ELR (cell line): Measurements from ENCODE around the gene AGFG2.

Experiments
- DNase-seq: peaks from one replicate; pipeline ENCODE4 v3.0.0-alpha.2; 2015; ENCODE audit warnings: low read depth

AGFG2 gene

DNA sequence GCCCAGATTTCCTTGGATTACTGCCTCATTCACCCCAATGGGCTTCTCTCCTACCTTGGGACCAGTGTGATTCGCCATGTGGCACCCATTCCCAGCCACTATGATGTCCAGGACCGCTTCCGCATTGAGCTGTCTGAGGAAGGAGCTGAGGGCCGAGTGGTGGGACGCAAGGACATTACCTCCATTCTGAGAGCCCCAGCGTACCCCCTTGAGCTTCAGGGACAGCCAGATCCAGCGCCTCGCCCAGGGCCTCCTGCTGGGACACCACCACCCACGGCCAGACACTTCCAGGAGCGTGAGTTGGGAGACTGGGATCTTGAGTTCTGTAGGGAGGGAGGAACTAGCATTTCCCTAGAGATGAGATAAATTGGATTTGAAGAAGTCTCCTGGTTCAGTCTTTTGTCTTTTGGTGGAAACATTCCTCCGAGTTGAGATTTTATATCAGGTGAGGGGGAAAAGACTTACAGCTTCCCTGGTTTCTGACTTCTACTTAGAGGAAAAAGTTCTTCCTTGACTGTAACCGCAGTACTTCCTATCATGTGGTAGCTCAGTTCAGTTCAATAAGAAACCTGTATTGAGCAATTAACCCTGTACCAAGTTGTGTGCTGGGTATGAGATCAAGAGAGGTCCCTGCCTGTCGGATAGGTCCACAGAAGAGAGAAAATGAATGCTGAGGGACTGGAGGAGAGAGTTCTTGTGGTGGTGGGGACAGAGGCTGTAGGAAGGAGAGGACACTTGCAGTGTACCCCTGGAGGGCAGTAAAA lies 74.6 kb downstream of the AGFG2 start:
- DNase-seq: no peak

DNA sequence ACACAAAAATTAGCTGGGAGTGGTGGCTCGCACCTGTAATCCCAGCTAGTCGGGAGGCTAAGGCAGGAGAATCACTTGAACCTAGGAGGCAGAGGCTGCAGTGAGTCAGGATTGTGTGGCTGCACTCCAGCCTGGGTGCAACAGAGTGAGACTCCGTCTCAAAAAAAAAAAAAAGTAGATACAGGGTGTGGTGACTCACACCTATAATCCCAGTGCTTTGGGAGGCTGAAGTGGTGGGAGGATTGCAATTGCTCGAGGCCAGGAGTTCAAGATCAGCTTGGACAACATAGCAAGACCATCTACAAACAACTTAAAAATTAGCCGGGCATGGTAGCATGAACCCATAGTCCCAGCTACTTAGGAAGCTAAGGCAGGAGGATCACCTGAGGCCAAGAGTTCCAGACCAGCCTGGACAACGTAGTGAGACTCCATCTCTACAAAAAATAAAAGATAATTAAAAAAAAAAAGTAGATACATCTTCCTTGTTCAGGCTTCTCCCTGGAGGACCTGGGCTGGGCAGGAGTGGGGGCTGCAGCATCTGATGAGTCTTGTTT lies 75.4 kb downstream of the AGFG2 start:
- peak; percentile 38 for DNase-seq
